HG03565 (cell line): Measurements from ENCODE around the gene PDP2.
"Not testable (repeated sequence)": the region's sequence is repeated elsewhere in the genome, so short reads cannot be mapped to it uniquely, and the experiment has no call there.

Experiments
- ATAC-seq: cut with Tn5 transposase; IDR thresholded peaks from one replicate; pipeline ENCODE4 v1.9.1; 2021; ENCODE audit warnings: mild to moderate bottlenecking, moderate library complexity; ENCODE audit not compliant: unreplicated experiment

The PDP2 gene

GRCh38 chr16:66933776-66934137 lies 53.4 kb downstream of the PDP2 start:
- no peak for ATAC-seq

DNA sequence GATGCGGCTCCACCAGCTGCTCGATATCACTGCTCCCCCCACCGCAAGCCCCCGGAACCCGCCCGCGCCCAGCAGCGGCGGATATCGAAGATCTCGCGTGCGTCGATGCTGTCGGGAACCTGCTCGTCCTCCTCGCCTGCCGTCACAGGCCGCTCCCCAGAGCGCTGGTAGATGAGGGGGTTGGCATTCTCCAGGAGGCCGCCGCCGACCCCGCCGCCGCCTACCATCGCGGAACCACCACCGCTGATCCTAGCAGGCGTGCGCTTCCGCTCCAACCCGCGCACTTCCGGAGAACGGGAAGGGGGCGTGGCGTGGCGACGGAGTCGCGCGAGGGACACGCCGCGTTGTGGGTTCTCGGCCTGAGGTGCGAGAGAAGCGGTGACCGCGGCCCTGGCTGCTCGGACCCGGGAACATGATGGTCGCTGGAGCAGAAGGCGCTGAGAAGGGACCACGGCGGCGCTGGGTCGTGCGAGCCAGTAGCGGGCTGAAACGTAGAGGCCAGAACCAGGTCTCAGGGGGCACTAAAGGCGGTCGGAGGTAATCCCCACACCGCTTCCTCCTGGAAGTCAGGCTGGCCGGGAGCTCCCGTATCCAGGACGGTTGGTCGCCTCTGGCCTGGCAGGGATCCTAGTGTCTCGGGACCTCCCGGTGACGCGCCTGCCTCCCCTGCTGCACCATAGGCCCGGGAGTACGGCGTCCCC lies 54.0 kb downstream of the PDP2 start, which contains the start of gene CIAO2B:
CIAO2B (minus strand) TSS at position 265 of the 701 bp plus-strand sequence; CDS start at position 227, 38 bp downstream.
- ATAC-seq, result peak; percentile 60

DNA sequence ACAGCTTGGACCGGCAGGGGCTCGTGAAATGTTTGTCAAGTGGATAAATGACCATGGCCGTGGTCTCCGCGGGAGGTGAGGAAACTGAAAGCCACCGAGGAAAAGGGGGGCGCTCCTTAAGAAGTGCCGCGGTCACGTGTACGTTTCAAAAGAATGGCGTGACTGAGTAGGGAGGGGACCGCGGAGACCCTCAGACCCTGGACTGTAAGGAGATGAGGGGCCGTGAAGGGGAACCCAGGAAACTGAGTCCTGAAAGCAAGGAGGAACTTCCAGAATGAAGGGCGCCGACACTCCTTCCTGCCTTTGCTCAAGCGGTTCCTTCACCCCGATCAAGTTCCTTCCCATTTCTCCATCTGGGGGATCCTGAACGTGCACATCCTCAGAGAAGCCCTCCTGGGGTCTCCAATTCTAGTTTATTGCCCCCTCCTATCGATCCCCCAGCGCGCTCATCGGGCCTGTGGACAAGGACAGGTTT lies 54.6 kb downstream of the PDP2 start:
- ATAC-seq, result not testable (repeated sequence)

GRCh38 chr16:66935314-66936011 lies 55.1 kb downstream of the PDP2 start, which contains the start of gene CES2:
Gene CES2 (plus strand): TSS chr16:66935516. CDS start chr16:66935636, 120 bp downstream.
- ATAC-seq, result no peak

GRCh38 chr16:66936462-66936861 lies 56.1 kb downstream of the PDP2 start:
- no peak for ATAC-seq

DNA sequence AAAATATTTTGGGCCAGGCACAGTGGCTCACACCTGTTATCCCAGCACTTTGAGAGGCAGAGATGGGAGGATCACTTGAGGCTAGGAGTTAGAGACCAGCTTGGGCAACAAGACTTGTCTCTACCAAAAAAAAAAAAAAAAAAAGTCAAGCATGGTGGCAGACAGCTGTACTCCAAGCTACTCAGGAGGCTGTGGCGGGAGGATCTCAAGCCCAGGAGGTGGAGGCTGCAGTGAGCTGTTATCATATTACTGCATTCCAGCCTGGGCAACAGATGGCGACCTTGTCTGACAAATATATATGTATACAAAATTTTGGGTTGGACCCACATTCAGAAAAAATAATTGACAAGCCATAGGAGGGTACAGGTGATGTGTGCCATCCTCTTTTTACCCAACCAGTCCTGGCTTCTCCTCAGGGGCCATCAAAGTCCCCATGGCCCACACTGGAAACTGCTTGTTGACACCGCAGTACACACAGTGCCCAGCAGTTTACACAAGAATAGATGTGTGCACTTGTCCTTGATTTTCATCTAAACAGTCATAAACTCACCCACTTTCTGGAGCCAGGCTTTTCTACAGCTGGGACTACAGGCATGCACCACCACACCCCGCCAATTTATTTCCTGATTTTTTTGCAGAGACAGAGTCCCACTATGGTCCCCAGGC lies 56.7 kb downstream of the PDP2 start:
- ATAC-seq, result no peak

- no peak for ATAC-seq
Measured at GRCh38 chr16:66937725-66938337, 57.5 kb downstream of the PDP2 start.

DNA sequence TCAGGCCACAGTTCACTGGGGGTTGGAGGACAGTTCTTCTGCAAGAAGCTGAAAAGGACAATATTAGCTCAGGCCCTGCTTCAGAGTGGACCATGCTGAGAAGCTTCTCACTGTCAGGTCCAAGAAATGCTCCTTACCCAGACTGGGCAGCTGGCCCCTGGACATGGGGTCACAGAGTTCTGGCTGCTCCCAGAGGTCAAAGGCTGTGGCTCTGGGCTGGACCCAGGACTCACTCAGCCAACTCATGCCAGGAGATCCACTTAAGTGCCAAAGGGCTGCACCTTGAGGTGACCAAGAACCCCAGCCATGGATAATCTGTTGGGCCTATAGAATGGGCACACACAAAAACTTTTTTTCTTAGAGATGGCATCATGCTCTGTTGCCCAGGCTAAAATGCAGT lies 59.1 kb downstream of the PDP2 start:
- ATAC-seq, result no peak

- ATAC-seq, result no peak
Measured at GRCh38 chr16:66940236-66940635, 59.9 kb downstream of the PDP2 start.
